ENCODE results near the gene NDUFV2.
A peak's percentile ranks its signal among the peaks of the same experiment; 100 is the strongest.

The NDUFV2 gene

DNA sequence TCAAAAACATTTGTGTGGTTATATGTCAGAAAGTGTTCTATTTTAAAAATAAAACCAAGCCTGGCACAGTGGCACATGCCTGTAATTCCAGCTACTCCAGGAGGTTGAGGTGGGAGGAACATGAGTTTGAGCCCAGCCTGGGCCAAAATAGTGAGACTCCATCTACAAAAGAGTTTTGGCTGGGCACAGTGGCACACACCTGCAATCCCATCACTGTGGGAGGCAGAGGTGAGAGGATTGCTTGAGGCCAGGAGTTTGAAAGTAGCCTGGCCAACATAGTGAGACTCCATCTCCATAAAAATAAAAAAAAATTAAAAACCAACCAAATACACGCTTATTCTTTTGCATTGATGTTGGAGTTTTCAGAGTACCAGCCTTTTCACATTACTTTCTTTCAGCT, 43.7 kb downstream of the NDUFV2 start:
- TF ChIP-seq, protein P1, sequence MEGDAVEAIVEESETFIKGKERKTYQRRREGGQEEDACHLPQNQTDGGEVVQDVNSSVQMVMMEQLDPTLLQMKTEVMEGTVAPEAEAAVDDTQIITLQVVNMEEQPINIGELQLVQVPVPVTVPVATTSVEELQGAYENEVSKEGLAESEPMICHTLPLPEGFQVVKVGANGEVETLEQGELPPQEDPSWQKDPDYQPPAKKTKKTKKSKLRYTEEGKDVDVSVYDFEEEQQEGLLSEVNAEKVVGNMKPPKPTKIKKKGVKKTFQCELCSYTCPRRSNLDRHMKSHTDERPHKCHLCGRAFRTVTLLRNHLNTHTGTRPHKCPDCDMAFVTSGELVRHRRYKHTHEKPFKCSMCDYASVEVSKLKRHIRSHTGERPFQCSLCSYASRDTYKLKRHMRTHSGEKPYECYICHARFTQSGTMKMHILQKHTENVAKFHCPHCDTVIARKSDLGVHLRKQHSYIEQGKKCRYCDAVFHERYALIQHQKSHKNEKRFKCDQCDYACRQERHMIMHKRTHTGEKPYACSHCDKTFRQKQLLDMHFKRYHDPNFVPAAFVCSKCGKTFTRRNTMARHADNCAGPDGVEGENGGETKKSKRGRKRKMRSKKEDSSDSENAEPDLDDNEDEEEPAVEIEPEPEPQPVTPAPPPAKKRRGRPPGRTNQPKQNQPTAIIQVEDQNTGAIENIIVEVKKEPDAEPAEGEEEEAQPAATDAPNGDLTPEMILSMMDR (IDR thresholded peaks at IDR 0.05; ENCODE audit: low read depth, low read length, missing control alignments), result no peak
- no peak overlapping the region for H3K4me3 ChIP-seq (ENCODE audit: low read depth, low read length)

DNA sequence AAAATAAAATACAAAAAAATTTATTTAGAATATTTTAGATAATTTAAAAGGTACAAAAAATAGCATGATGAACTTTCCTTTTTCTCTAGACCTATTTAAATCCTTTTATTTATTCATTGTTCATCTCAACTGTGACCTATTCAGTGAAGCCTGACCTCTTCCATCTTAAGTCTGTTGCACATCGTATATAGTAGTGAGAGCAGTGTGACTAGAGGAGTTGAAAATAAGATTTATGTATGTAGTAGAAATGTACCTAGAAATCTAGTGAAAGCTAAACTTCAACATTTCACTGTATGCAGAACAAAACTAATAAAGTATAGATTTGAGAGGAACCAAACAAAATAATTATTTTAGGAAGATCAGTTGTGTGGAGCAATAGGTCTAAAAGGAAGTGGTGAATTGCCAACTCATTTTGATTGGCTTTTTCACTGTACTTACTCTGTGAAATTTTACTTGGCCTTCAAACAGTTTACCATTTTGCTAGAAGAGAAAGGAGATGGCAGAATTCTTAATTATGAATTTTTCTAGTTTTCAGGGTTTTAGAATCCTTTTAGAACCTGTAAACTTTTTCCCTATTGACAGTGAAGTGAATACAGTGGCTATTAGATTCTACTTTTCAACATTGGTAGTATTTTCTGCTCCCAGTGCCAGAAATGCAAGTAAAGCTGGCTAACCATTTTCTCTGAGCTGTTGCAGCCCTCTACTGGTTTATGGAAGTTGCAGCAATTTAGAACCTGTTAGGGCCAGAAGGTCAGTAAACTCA, 45.1 kb downstream of the NDUFV2 start:
- TF ChIP-seq, protein P1 (IDR thresholded peaks at IDR 0.05; ENCODE audit: low read depth, low read length, missing control alignments), result peak; percentile 71
- DNase-seq (ENCODE audit: low read depth), result no peak
- H3K4me3 ChIP-seq (ENCODE audit: low read depth, low read length), result no peak overlapping the region

More for the DNA sequence above, 43.7 kb downstream of the NDUFV2 start:
- no peak for DNase-seq (ENCODE audit: low read depth)

DNA sequence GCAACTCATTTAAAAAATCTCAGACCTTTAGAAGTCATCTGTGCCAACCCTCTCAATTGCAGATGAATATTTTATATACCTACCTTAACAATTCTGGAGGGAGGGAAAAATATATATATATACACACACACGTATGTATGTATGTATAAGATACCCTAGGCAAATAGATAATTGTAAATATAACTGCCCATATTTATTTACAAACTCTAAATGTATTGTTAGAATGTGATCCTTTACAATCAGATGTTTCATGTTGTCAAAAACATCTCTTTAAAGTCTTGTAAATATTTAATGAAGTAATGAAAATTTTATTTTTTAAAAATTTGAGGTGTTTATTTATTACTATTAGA, 45.7 kb downstream of the NDUFV2 start:
- TF ChIP-seq, protein P1 (IDR thresholded peaks at IDR 0.05; ENCODE audit: low read depth, low read length, missing control alignments), result no peak

DNA sequence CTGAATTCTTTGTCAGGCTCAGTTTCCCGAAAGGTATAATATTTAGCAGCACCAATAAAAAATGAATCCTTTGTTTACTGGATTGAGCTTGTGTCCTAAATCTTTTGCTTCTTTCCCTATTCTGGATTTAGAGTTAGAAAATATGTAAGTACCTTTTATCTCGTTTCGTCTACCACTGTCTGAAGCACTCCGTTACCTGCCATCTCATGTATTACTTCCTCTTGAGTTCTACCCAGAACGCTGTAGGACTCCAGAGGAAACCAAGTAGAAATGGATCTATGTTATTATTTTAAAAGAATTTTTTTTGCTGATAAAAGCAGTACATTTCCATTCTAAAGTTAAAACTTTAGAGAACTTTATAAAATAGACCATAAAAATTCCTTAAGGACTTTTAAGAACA, 47.6 kb downstream of the NDUFV2 start:
- no peak overlapping the region; the same call in 1 of the 2 replicates for H3K4me3 ChIP-seq (ENCODE audit: low read depth, low read length)
- DNase-seq (ENCODE audit: low read depth), result no peak

More for the DNA sequence above, 45.7 kb downstream of the NDUFV2 start:
- no peak for DNase-seq (ENCODE audit: low read depth)
- H3K4me3 ChIP-seq (ENCODE audit: low read depth, low read length), result no peak overlapping the region

DNA sequence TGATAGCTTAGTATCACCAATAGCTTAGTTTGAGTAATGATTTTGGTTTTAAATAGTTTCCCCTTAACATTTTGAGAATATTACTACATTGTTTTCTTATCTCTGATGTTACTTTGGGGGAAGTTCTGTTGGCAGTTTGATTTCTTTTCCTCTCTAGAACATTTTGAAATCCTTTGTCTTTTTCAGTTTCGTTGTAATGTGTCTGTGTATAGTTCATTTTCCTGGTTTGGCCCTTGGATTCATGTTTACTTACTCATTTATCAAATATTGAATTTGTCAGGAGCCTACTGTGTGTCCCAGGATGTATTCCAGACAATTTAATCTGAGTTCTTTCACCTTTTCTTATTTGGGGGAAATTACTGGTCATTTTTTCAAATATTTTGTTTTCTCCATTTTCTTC, 50.8 kb downstream of the NDUFV2 start:
- no peak for DNase-seq (ENCODE audit: low read depth)
- TF ChIP-seq, protein P1 (IDR thresholded peaks at IDR 0.05; ENCODE audit: low read depth, low read length, missing control alignments), result no peak
- no peak overlapping the region for H3K4me3 ChIP-seq (ENCODE audit: low read depth, low read length)

More for the DNA sequence above, 47.6 kb downstream of the NDUFV2 start:
- TF ChIP-seq, protein P1 (IDR thresholded peaks at IDR 0.05; ENCODE audit: low read depth, low read length, missing control alignments), result no peak

DNA sequence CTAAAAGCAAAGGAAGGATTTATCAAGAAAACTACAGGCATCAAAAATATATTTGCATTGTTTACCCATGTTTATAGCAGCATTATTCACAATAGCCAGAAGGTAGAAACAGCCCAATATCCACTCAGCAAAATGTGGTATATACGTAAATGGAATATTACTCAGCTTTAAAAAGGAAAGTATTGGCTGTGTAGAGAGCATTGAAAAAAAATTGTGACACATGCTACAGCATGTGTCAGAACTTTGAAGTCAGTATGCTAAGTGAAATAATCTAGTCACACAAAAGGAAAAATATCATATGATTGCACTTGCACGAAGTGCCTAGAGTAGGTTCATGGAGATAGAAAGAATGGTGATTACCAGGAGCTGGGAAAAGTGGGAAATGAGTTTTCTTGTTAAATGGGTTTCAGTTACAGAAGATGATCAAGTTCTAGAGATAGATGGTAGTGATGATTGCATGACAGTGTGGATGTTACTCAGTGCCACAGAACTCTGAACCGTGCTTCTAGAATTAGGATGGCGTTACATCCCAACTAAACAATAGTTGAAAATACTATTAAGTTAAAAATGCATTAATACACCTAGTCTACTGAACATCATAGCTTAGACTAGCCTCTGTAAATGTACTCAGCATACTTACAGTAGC, 54.2 kb downstream of the NDUFV2 start:
- H3K4me3 ChIP-seq (ENCODE audit: low read depth, low read length), result no peak overlapping the region
- no peak for DNase-seq (ENCODE audit: low read depth)
- TF ChIP-seq, protein P1 (IDR thresholded peaks at IDR 0.05; ENCODE audit: low read depth, low read length, missing control alignments), result no peak

Measured in GM12864 (cell line).